HG03460 (cell line): ENCODE results near the gene GLCE.

Experiments
- ATAC-seq: cut with Tn5 transposase; IDR thresholded peaks from one replicate; pipeline ENCODE4 v1.9.1; 2021; ENCODE audit not compliant: unreplicated experiment

GLCE gene

DNA sequence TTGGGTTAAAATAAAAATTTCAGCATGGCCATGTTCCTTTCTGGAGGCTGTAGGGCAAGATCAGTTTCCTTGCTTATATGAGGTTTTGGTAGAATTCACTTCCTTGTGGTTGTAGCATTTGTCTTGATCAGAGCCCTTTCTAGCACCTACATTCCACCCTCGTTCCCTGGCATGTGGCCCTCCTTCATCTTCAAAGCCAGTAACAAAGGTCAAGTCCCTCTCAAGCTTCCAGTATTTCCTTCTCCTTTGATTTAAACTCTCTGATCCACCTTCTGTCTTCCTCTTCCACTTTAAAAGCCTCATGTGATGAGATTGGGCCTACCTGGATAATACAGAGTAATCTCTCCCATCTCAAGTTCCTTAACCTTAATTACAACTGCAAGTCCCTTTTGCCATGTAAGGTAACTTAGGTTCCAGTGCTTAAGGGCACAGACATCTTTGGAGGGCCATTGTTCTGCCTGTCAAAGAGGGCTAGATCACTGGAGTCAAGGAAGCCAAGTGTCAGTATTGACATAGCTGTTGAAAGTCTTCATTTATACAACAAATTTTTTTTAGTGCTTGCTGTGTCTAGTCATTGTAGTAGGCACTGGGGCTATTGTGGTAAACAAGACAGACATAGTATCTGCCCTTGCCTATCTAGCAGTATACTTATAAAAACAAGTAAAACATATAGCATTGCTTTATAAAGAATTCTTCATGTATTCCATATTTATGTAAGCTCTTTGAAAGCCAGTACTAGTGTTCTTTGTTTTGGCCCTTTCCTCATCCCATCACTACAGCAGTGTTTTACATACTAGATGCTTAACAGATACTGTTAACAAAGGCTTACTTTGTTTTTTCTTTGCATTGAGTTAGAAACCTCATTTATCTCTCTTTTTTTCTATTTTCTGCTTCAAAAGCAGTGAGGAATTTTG is 40.7 kb downstream of the GLCE start:
- no peak for ATAC-seq

- ATAC-seq, result no peak
Measured at GRCh38 chr15:69206079-69206478, 45.6 kb downstream of the GLCE start.

DNA sequence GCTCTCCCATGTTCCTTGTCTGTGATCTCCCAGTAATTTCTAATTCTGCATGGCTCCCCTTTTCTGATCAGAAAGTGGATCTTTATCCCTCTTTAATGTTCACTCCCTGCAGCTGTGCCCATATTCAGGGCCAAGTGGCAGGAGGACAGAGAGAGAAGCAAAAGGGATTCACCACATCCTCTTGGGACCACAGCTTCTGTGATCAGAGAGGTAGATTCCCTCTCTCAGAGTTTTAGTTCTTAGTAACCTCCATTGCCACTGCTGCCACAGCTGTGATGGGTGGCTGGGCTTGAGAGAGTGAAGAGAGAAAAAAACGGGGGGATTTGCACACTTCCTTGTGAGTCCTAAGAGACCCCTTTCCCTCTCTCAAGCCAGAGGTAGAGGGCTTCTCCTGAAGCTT is 49.2 kb downstream of the GLCE start:
- ATAC-seq, result no peak

GRCh38 chr15:69210574-69210973 is 50.1 kb downstream of the GLCE start:
- ATAC-seq, result no peak

- no peak for ATAC-seq
Measured at GRCh38 chr15:69213786-69214185, 53.4 kb downstream of the GLCE start.

DNA sequence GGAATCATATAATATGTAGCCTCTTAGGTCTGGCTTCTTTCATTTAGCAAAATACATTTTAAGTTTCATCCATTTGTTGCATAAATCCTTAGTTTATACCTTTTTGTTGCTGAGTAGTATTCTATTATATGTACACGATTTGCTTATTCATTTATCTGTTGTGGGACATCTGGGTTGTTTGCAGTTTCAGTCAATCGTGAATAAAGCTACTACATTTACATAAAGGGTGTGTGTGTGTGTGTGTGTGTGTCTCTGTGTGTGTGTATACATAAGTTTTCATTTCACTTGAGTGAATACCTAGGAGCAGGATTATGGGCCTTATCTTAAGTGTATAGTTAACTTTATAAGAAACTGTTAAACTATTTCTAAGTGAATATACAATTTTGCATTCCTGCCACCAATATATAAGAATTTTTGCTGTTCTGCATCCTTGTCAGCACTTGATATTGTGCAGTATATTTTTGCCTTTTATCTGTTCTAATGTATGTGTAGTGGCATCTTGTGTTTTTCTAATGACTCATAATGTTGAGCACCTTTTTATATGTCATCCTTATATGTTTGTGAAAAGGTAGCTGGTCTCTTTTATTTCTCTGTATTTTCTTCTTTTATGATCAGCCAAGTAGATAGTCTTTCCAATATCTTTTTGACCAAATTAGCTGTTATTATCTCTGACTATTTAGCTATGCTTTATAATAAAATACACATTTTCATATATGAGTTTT is 55.0 kb downstream of the GLCE start:
- ATAC-seq, result no peak

- ATAC-seq, result no peak
Measured at GRCh38 chr15:69217381-69217780, 56.9 kb downstream of the GLCE start.

- no peak for ATAC-seq
Measured at GRCh38 chr15:69219690-69220089, 59.3 kb downstream of the GLCE start.

DNA sequence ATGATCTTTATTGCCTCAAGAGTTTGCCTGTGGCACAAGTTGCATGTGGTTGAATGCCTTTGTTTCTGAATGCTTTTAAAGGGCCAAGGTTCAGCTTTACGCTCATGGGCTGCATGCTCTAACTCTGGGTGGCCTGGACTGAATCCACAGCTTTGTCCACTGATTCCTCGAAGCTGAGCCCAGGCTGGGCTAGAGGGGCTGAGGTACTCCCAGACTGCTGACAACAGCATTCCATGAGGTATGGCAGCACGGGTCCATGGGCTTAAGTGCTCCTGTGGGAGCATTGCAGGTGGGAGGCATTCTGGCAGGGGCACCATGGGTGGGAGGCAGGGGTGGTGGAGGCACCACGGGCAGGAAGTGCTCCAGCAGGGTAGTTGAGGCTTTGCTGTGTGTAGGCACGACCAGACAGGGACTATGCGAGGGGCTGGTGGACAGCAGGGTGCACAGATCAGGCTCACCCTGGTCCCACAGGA is 61.6 kb downstream of the GLCE start:
- no peak for ATAC-seq

DNA sequence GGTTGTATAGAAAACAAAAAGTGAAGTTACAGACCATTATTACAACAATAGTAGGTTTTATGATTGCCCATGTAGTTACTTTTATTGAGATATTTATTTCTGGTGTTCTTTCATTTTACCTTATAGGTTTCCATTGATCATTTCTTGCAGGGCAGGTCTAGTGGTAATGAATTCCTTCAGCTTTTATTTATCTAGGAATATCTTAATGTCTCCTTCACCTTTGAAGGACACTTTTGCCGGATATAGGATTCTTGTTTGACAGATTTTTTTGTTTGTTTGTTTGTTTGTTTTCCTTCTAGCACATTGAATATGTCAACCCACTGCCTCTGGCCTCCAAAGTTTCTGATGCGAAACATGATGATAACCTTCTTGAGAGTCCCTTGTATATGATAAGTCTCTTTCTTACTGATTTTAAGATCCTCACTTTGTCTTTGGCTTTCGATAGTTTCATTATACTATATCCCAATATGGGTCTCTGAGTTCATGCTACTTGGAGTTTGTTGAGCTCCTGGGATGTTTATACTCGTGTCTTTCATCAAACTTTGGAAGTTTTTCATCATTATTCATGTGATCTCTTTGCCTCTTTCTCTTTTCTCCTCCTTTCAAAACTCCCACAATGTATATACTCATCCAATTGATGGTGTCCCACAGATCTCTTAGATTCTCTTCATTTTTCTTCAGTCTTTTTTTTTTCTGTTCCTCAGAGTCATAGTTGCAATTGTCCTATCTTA is 62.8 kb downstream of the GLCE start:
- no peak for ATAC-seq

DNA sequence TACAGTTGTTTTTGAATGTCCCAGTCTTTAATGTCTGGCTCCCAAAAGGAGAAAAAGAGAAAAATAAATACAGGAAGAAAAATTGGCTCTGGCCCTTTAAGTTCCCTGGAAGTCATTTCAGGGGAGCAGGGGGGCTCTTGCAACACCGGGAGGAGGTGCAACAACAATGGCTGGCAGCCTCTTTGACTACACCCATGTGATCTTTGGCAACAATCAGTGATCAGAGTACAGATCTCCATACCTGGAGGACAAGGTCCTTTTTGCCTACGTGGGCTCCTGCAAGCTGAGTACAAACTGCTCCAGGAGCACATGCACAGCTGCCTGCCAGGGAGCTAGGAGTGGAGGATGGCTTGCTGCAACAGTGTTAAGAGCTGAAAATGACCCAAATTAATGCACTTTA is 63.9 kb downstream of the GLCE start:
- no peak for ATAC-seq

- no peak for ATAC-seq
Measured at GRCh38 chr15:69225355-69226022, 65.1 kb downstream of the GLCE start.

- no peak for ATAC-seq
Measured at GRCh38 chr15:69226023-69226355, 65.6 kb downstream of the GLCE start.

DNA sequence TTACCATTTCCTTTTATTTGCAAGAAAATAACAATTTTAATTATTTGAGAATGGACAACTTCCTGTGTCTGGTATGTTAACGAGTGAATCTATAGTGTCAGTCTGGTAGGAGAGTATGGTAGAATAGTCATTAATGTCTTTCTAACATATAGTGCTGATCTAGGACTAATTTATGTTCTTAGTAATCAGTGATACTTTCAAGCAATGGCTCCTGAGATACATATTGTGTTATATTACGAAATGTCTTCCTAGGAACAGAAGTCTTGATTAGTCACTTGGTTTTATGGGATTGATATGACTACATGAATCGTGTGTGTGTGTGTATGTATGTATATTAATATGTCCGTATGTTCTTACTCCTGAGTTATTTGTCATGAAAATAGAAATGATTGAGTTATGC is 71.7 kb downstream of the GLCE start:
- ATAC-seq, result no peak

- no peak for ATAC-seq
Measured at GRCh38 chr15:69232765-69233164, 72.3 kb downstream of the GLCE start.

DNA sequence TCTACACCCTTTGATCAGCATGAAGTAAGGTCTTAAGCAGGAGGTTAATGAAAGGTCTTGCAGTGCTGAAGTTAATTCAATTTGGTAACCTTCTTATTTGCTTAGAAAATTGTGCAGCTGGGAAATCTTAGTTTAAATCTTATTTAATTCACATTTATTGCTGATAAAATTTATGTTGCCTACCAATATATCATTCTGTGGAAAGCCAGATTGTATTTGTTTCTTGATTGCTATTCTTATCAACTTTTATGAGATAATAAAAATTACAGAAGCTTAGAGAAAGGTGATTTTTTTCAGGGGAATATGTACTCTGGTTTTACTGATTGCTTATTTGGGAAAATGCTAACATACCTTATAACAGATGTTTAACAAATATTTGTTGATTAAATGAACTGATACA is 74.2 kb downstream of the GLCE start:
- ATAC-seq, result no peak

DNA sequence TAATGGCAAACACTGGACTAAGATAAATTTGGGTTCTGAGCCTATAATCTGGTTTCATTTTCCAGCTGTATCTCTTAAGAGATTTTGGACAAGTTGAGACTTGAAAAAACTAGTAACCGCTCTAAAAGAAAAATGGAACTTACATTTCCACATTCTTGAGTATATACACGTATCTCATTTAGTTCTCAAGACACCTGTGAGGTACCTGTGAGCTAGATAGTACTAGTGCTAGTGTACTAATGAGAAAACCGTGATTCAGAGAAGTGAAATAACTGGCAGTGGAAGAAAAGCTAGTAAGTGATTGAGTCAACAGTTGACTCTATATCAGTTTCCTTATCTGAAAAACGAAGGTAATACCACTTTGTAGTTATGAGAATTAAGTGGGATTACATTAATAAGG is 76.1 kb downstream of the GLCE start:
- no peak for ATAC-seq

GRCh38 chr15:69237718-69238117 is 77.3 kb downstream of the GLCE start:
- no peak for ATAC-seq

DNA sequence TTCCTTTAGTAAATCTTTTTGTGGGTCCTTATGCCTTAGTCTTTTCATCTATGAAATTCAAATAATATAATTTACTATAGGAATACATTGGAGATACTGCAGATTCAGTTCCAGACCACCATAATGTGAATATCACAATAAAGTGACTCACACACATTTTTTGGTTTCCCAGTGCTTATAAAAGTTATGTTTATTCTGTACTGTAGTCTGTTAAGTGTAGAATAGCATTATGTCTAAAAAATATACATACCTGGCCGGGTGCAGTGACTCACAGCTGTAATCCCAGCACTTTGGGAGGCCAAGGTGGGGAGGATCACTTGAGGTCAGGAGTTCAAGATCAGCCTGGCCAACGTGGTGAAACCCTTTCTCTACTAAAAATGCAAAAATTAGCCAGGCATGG is 84.4 kb downstream of the GLCE start:
- no peak for ATAC-seq

DNA sequence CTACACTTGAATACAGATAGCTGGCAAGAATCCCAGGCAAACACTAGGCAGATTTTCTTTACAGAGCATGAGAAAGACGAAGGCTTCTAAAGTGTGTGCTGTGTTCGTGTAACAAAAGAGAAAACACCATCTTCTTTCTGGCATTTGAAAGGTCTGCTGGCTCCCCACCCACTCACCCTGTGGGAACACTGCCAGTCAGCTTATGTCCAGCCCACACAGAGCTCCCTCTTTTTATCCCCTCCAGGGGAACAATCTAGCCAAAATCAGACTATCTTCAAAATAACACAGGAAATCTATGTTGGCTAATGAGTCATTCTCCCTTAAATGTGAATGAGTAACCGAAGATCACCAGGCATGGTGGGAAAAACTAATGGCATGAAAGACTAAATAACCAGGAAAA is 92.7 kb downstream of the GLCE start:
- ATAC-seq, result no peak

- no peak for ATAC-seq
Measured at GRCh38 chr15:69265347-69265955, 105.0 kb downstream of the GLCE start.
